Stimulated activated CD8-positive, alpha-beta memory T cell treated with anti-CD3 and anti-CD28 coated beads, Interleukin-15, amount 100 ng/mL, for 48 hours (primary cell): Measurements from ENCODE around the gene ATP9B.
A peak's percentile ranks its signal among the peaks of the same experiment; 100 is the strongest.

ENCODE experiments used
- DNase-seq, 2 donors: peaks; one replicate each; pipeline ENCODE4 v3.0.0-alpha.2; 2020; ENCODE audit warnings: low read depth in 2 of 2

The ATP9B gene

GRCh38 chr18:79396431-79397246 is 327.4 kb downstream of the ATP9B start:
- peak in 1 of 2 donors; percentile 36 for DNase-seq

GRCh38 chr18:79397247-79397829 is 328.1 kb downstream of the ATP9B start:
- DNase-seq: no peak

- DNase-seq: no peak
Measured at GRCh38 chr18:79397830-79398761, 328.9 kb downstream of the ATP9B start.

- no peak for DNase-seq
Measured at GRCh38 chr18:79399275-79400081, 330.3 kb downstream of the ATP9B start.

GRCh38 chr18:79400091-79400590 is 330.9 kb downstream of the ATP9B start:
- DNase-seq: peak; percentile 44 to 61

GRCh38 chr18:79400591-79401381 is 331.6 kb downstream of the ATP9B start:
- peak in 1 of 2 donors; percentile 35 for DNase-seq

GRCh38 chr18:79401494-79402208 is 332.5 kb downstream of the ATP9B start:
- DNase-seq: no peak

- DNase-seq: no peak
Measured at GRCh38 chr18:79402209-79402576, 333.0 kb downstream of the ATP9B start.

GRCh38 chr18:79402977-79403722 is 334.0 kb downstream of the ATP9B start:
- DNase-seq: no peak

GRCh38 chr18:79403723-79404566 is 334.8 kb downstream of the ATP9B start:
- DNase-seq: no peak

GRCh38 chr18:79404567-79404910 is 335.3 kb downstream of the ATP9B start:
- no peak for DNase-seq

- peak in 1 of 2 donors; percentile 56 for DNase-seq
Measured at GRCh38 chr18:79405019-79405780, 336.0 kb downstream of the ATP9B start.

GRCh38 chr18:79405781-79406575 is 336.8 kb downstream of the ATP9B start:
- DNase-seq: peak; percentile 78 to 85

GRCh38 chr18:79406708-79407107 is 337.5 kb downstream of the ATP9B start:
- no peak for DNase-seq

GRCh38 chr18:79409313-79409712 is 340.1 kb downstream of the ATP9B start:
- no peak for DNase-seq

- DNase-seq: no peak
Measured at GRCh38 chr18:79410171-79410641, 341.0 kb downstream of the ATP9B start.
